ENCODE results near the gene CPSF3. TPM values are rescaled to one million over a fixed set of nuclear protein-coding genes. Genes with fewer than 3 reads are reported as not detected.
A peak's percentile ranks its signal among the peaks of the same experiment; 100 is the strongest.

The CPSF3 gene
- total and polyA plus RNA-seq, 9 of the 15 experiments (the other 6 are each of a cell fraction or from before 2014, with no cell fraction given) = 54.2 to 151 (median 94.5) TPM

DNA sequence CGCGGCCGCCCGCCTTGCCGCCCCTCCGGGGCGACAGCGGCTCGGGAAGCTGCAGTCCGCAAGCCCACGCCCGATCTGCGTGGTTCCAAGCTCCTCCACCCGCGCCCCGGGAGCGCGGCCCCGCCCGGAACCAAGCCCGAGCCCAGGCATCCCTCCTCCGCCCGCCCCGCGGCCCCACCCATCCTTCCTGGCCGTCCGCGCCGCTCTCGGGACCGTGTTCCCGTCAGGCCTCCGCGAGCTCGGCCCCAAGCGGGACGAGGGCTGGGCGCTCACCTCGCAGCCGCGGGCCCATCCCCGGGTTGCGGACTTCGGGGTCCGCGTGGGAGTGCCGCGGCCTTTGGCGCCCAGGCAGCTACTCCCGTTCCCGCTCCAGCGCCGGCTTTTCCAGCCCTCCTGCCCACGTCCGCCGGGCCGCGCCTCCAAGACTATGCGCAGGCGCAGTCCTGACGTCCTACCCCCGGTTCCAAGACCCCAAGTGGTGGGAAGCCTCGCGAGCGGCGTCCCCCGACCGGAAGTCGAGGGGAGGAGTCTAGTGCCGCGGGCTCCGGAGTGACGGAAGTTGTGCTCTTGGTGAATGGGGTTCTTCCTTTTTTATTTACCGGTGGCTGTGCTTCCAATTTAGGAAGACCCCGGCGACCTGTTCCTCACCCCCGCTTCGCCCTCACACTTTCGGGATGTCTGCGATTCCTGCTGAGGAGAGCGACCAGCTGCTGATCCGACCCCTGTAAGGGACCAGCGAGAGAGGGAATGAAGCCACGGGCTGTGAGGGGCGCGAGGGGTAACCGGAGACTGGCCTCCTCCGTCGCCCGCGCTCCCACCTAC lies at the start of gene CPSF3, which contains the start of gene ITGB1BP1 (continued):
- TF ChIP-seq, protein P1, sequence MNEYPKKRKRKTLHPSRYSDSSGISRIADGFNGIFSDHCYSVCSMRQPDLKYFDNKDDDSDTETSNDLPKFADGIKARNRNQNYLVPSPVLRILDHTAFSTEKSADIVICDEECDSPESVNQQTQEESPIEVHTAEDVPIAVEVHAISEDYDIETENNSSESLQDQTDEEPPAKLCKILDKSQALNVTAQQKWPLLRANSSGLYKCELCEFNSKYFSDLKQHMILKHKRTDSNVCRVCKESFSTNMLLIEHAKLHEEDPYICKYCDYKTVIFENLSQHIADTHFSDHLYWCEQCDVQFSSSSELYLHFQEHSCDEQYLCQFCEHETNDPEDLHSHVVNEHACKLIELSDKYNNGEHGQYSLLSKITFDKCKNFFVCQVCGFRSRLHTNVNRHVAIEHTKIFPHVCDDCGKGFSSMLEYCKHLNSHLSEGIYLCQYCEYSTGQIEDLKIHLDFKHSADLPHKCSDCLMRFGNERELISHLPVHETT (CRISPR knock-in tag; conservative IDR thresholded peaks at IDR 0.05 in 1 of 2, IDR thresholded peaks at IDR 0.05 in 1 of 2) = no peak; a peak in 1 of 4 replicates
- TF ChIP-seq POLR2H (tag; IDR thresholded peaks at IDR 0.05; ENCODE audit: low read depth) = no peak; the same call in 1 of the 2 replicates
- TF ChIP-seq CBX3 (IDR thresholded peaks at IDR 0.05; ENCODE audit: borderline replicate concordance in 1 of 2, low read length in 2 of 2) = 0 out of 3 replicates have a peak, but pooled peaks of 1 of the 2 experiments have one; percentile 9
- no peak for TF ChIP-seq ILK (tag; IDR thresholded peaks at IDR 0.05; ENCODE audit: borderline replicate concordance, low read depth)
- TF ChIP-seq, protein P2, sequence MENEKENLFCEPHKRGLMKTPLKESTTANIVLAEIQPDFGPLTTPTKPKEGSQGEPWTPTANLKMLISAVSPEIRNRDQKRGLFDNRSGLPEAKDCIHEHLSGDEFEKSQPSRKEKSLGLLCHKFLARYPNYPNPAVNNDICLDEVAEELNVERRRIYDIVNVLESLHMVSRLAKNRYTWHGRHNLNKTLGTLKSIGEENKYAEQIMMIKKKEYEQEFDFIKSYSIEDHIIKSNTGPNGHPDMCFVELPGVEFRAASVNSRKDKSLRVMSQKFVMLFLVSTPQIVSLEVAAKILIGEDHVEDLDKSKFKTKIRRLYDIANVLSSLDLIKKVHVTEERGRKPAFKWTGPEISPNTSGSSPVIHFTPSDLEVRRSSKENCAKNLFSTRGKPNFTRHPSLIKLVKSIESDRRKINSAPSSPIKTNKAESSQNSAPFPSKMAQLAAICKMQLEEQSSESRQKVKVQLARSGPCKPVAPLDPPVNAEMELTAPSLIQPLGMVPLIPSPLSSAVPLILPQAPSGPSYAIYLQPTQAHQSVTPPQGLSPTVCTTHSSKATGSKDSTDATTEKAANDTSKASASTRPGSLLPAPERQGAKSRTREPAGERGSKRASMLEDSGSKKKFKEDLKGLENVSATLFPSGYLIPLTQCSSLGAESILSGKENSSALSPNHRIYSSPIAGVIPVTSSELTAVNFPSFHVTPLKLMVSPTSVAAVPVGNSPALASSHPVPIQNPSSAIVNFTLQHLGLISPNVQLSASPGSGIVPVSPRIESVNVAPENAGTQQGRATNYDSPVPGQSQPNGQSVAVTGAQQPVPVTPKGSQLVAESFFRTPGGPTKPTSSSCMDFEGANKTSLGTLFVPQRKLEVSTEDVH (IDR thresholded peaks at IDR 0.05; ENCODE audit: low read depth, partially characterized antibody) = peak; percentile 72
- peak; percentile 95 for TF ChIP-seq TOE1 (IDR thresholded peaks at IDR 0.05; ENCODE audit: borderline replicate concordance)
- no peak for TF ChIP-seq TOE1 (CRISPR knock-in tag; IDR thresholded peaks at IDR 0.05; ENCODE audit: borderline replicate concordance, low read depth)
- TF ChIP-seq NCOA1 (IDR thresholded peaks at IDR 0.05; ENCODE audit: low read depth) = peak; percentile 70
- TF ChIP-seq TCF7 (IDR thresholded peaks at IDR 0.05; ENCODE audit: borderline replicate concordance) = no peak
- TF ChIP-seq IRF2 (CRISPR knock-in tag; IDR thresholded peaks at IDR 0.05) = no peak
- TF ChIP-seq, protein P3, sequence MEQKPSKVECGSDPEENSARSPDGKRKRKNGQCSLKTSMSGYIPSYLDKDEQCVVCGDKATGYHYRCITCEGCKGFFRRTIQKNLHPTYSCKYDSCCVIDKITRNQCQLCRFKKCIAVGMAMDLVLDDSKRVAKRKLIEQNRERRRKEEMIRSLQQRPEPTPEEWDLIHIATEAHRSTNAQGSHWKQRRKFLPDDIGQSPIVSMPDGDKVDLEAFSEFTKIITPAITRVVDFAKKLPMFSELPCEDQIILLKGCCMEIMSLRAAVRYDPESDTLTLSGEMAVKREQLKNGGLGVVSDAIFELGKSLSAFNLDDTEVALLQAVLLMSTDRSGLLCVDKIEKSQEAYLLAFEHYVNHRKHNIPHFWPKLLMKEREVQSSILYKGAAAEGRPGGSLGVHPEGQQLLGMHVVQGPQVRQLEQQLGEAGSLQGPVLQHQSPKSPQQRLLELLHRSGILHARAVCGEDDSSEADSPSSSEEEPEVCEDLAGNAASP (IDR thresholded peaks at IDR 0.05) = no peak
- peak; percentile 64 for TF ChIP-seq RBM22 (IDR thresholded peaks at IDR 0.05; ENCODE audit: low read depth, low read length, poor library complexity, severe bottlenecking)
- peak; percentile 77 for TF ChIP-seq ETV5 (CRISPR knock-in tag; IDR thresholded peaks at IDR 0.05; ENCODE audit: low read depth)
- TF ChIP-seq CEBPG (CRISPR knock-in tag; IDR thresholded peaks at IDR 0.05) = no peak
- TF ChIP-seq CEBPG (tag; conservative IDR thresholded peaks at IDR 0.05 in 1 of 2, IDR thresholded peaks at IDR 0.05 in 1 of 2) = no peak
- no peak for TF ChIP-seq ZNF76 (CRISPR knock-in tag; IDR thresholded peaks at IDR 0.05; ENCODE audit: borderline replicate concordance)
- no peak for TF ChIP-seq ZNF212 (CRISPR knock-in tag; IDR thresholded peaks at IDR 0.05)
- TF ChIP-seq, protein P4, sequence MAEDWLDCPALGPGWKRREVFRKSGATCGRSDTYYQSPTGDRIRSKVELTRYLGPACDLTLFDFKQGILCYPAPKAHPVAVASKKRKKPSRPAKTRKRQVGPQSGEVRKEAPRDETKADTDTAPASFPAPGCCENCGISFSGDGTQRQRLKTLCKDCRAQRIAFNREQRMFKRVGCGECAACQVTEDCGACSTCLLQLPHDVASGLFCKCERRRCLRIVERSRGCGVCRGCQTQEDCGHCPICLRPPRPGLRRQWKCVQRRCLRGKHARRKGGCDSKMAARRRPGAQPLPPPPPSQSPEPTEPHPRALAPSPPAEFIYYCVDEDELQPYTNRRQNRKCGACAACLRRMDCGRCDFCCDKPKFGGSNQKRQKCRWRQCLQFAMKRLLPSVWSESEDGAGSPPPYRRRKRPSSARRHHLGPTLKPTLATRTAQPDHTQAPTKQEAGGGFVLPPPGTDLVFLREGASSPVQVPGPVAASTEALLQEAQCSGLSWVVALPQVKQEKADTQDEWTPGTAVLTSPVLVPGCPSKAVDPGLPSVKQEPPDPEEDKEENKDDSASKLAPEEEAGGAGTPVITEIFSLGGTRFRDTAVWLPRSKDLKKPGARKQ (CRISPR knock-in tag; IDR thresholded peaks at IDR 0.05) = no peak
